ENCODE results near the gene PNMA1. TPM values are rescaled to one million over a fixed set of nuclear protein-coding genes. Genes with fewer than 3 reads are reported as not detected.
A peak's percentile ranks its signal among the peaks of the same experiment; 100 is the strongest.

Gene PNMA1
- total and polyA plus RNA-seq, 9 of the 15 experiments (the other 6 are each of a cell fraction or from before 2014, with no cell fraction given): 1.7 to 26.4 (median 8.7) TPM

DNA sequence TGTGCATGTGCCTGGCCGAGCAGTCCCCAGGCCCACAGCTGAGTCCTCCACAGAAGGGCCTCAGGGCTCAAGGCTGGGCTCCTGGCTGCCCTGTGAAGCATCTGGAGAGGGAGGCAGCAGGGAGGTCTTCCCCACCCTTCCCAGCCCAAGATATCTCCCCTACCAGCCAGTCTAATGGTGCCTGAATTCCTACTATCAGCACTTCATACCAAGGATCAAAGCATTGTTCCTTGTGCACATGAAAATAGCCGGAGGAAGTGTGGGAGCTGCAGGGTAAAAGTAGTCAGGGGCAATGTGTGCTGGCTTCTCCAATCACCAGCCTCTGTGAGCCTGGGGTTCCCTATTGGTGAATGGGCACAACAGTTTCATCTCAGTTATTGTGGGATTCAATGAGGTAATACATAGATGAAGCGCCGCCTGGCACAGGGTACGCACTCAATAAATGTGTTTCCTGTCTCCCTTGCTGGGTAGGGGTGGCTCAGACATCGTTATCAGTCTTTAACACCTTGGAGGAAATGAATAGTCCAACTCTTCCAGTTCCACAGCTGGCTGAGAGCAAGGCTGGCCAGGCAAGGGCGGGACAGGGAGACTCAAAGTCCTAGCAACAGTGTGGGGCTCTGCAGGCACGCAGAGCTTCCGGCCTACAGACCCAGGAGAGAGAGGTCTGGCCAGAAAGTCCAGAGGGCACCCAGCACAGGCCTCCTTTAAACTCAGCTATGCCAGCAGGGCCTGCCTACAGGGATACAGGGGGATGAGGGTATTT is 39.1 kb upstream of the PNMA1 start (continued):
- TF ChIP-seq TARDBP (IDR thresholded peaks at IDR 0.05) (no peak), MAZ (CRISPR knock-in tag; conservative IDR thresholded peaks at IDR 0.05 in 1 of 2, IDR thresholded peaks at IDR 0.05 in 1 of 2) (no peak), PHB2 (IDR thresholded peaks at IDR 0.05; ENCODE audit: low read depth) (no peak), TCFL5 (CRISPR knock-in tag; conservative IDR thresholded peaks at IDR 0.05) (no peak), HMG20A (CRISPR knock-in tag; conservative IDR thresholded peaks at IDR 0.05) (no peak), RNF2 (IDR thresholded peaks at IDR 0.05) (0 out of 2 replicates have a peak, but pooled peaks have one; percentile 63), GABPB1 (CRISPR knock-in tag; IDR thresholded peaks at IDR 0.05) (peak; percentile 55), RBM14 (IDR thresholded peaks at IDR 0.05; ENCODE audit: borderline replicate concordance, insufficient read depth, low read depth, low read length) (no peak), RBM15 (IDR thresholded peaks at IDR 0.05; ENCODE audit: insufficient read depth, low read length) (no peak), EWSR1 (IDR thresholded peaks at IDR 0.05; ENCODE audit: borderline replicate concordance, low read depth, partially characterized antibody) (no peak), ETV5 (CRISPR knock-in tag; IDR thresholded peaks at IDR 0.05; ENCODE audit: low read depth) (peak; percentile 73), ZSCAN29 (IDR thresholded peaks at IDR 0.05) (no peak), KLF6 (CRISPR knock-in tag; IDR thresholded peaks at IDR 0.05; ENCODE audit: borderline replicate concordance) (no peak), ATF1 (CRISPR knock-in tag; IDR thresholded peaks at IDR 0.05) (no peak), ATF1 (tag; IDR thresholded peaks at IDR 0.05) (no peak), ZNF76 (CRISPR knock-in tag; IDR thresholded peaks at IDR 0.05; ENCODE audit: borderline replicate concordance) (no peak), ZNF24 (IDR thresholded peaks at IDR 0.05) (no peak), BRD9 (IDR thresholded peaks at IDR 0.05; ENCODE audit: low read depth, partially characterized antibody) (no peak), SRSF7 (optimal IDR thresholded peaks at IDR 0.05; ENCODE audit: low read depth, low read length) (no peak), ZNF431 (CRISPR knock-in tag; IDR thresholded peaks at IDR 0.05) (no peak), MYC (IDR thresholded peaks at IDR 0.05; ENCODE audit: low read depth, low read length) (0 out of 2 replicates have a peak, but pooled peaks have one; percentile 31), MYC (CRISPR knock-in tag; IDR thresholded peaks at IDR 0.05; ENCODE audit: borderline replicate concordance, low read depth) (no peak), KDM1A (IDR thresholded peaks at IDR 0.05) (no peak), CXXC5 (CRISPR knock-in tag; IDR thresholded peaks at IDR 0.05) (peak; percentile 61), NFIC (IDR thresholded peaks at IDR 0.05) (peak; percentile 61), ZNF347 (CRISPR knock-in tag; IDR thresholded peaks at IDR 0.05; ENCODE audit: low read depth) (no peak), NCOR1 (IDR thresholded peaks at IDR 0.05) (peak; percentile 83)
- TF ChIP-seq, protein P1, sequence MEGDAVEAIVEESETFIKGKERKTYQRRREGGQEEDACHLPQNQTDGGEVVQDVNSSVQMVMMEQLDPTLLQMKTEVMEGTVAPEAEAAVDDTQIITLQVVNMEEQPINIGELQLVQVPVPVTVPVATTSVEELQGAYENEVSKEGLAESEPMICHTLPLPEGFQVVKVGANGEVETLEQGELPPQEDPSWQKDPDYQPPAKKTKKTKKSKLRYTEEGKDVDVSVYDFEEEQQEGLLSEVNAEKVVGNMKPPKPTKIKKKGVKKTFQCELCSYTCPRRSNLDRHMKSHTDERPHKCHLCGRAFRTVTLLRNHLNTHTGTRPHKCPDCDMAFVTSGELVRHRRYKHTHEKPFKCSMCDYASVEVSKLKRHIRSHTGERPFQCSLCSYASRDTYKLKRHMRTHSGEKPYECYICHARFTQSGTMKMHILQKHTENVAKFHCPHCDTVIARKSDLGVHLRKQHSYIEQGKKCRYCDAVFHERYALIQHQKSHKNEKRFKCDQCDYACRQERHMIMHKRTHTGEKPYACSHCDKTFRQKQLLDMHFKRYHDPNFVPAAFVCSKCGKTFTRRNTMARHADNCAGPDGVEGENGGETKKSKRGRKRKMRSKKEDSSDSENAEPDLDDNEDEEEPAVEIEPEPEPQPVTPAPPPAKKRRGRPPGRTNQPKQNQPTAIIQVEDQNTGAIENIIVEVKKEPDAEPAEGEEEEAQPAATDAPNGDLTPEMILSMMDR (IDR thresholded peaks at IDR 0.05 in 2 of 3, conservative IDR thresholded peaks at IDR 0.05 in 1 of 3; ENCODE audit: insufficient read depth in 2 of 3, low read depth in 1 of 3, low read length in 3 of 3): no peak
- TF ChIP-seq, protein P2, sequence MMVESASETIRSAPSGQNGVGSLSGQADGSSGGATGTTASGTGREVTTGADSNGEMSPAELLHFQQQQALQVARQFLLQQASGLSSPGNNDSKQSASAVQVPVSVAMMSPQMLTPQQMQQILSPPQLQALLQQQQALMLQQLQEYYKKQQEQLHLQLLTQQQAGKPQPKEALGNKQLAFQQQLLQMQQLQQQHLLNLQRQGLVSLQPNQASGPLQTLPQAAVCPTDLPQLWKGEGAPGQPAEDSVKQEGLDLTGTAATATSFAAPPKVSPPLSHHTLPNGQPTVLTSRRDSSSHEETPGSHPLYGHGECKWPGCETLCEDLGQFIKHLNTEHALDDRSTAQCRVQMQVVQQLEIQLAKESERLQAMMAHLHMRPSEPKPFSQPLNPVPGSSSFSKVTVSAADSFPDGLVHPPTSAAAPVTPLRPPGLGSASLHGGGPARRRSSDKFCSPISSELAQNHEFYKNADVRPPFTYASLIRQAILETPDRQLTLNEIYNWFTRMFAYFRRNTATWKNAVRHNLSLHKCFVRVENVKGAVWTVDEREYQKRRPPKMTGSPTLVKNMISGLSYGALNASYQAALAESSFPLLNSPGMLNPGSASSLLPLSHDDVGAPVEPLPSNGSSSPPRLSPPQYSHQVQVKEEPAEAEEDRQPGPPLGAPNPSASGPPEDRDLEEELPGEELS (CRISPR knock-in tag; IDR thresholded peaks at IDR 0.05; ENCODE audit: borderline replicate concordance): no peak
